A549 (cell line): ENCODE results near the gene CBY2.

Source experiments
- EHF ChIP-seq: fragments of 250-450 bp; sonication (Bioruptor Pico); IDR thresholded peaks from 2 replicates; pipeline ENCODE4 v1.5.0; 2020; ENCODE audit warnings: mild to moderate bottlenecking
- EP300 ChIP-seq, 2 experiments: fragments of >200 bp; sonication (Bioruptor Twin); formaldehyde crosslinking; IDR thresholded peaks; 2 replicates in 1 of 2; 3 replicates in 1 of 2; pipeline ENCODE4 v1.6.1; 2016 to 2017
- ESRRA ChIP-seq: fragments of 150-350 bp; IDR thresholded peaks from 2 replicates; pipeline ENCODE4 v1.6.1; 2014; ENCODE audit warnings: mild to moderate bottlenecking, low read length, borderline replicate concordance
- FOSL2 ChIP-seq, 2 experiments: fragments of 450-650 bp in 1 of 2; fragments of >200 bp in 1 of 2; sonication (Bioruptor Twin) in 1 of 2; formaldehyde crosslinking; IDR thresholded peaks; 2 replicates each; pipeline versions ENCODE4 v1.5.0 to v1.6.1; 2016 to 2020; ENCODE audit warnings: mild to moderate bottlenecking in 1 of 2, moderate library complexity in 1 of 2
- JUNB ChIP-seq: fragments of >200 bp; sonication (Bioruptor Twin); formaldehyde crosslinking; IDR thresholded peaks from 2 replicates; pipeline ENCODE4 v1.6.1; 2016
- MAFK ChIP-seq: fragments of 450-650 bp; IDR thresholded peaks from 2 replicates; pipeline ENCODE4 v1.6.1; 2014; ENCODE audit not compliant: partially characterized antibody
- POLR2A ChIP-seq: IDR thresholded peaks from 2 replicates; pipeline ENCODE4 v1.6.1; 2012; ENCODE audit warnings: mild to moderate bottlenecking, low read length
- RCOR1 ChIP-seq: fragments of 150-350 bp; IDR thresholded peaks from 2 replicates; pipeline ENCODE4 v1.6.1; 2014; ENCODE audit warnings: antibody characterized with exemption, low read length, low read depth
- RFX5 ChIP-seq: fragments of 450-650 bp; IDR thresholded peaks from 2 replicates; pipeline ENCODE4 v1.7.1; 2014; ENCODE audit warnings: antibody characterized with exemption, mild to moderate bottlenecking, moderate library complexity
- TF ChIP-seq, protein P1 (sequence below): fragments of >200 bp; sonication (Bioruptor Twin); formaldehyde crosslinking; IDR thresholded peaks from 3 replicates; pipeline ENCODE4 v1.5.1; 2016
- TF ChIP-seq, protein P2 (sequence below): IDR thresholded peaks from 2 replicates; pipeline ENCODE4 v1.6.1; 2012
- TF ChIP-seq, protein P3 (sequence below): fragments of 200-600 bp; sonication (generic); IDR thresholded peaks from 2 replicates; pipeline ENCODE4 v1.6.1; 2016; ENCODE audit warnings: antibody characterized with exemption, mild to moderate bottlenecking, moderate library complexity
- TF ChIP-seq, protein P4 (sequence below): fragments of 250-450 bp; sonication (Bioruptor Pico); IDR thresholded peaks from 2 replicates; pipeline ENCODE4 v1.5.0; 2021; ENCODE audit warnings: mild to moderate bottlenecking, moderate library complexity, borderline replicate concordance
- TF ChIP-seq, protein P5 (sequence below): fragments of 450-650 bp; IDR thresholded peaks from 2 replicates; pipeline ENCODE4 v1.6.1; 2014; ENCODE audit warnings: antibody characterized with exemption

DNA sequence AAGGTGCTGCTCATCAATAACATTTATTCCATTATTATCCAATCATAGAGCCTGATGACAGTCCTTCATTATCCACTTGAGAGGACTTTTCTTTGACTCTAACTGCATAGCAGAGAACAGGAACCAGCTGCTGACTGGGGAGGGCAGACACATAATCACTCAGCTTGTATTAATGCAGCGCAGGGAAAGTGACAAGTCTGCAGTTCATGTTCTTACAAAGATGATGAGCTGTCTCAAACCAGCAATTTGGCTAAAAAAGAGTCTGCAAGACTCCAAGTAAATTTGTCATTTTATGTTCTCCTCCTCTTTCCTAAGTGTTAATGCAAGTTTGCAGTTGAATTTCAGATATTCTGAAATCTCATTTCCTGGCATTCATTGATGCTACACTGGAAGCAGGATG is 40.0 kb upstream of the CBY2 start:
- TF ChIP-seq, protein P1, sequence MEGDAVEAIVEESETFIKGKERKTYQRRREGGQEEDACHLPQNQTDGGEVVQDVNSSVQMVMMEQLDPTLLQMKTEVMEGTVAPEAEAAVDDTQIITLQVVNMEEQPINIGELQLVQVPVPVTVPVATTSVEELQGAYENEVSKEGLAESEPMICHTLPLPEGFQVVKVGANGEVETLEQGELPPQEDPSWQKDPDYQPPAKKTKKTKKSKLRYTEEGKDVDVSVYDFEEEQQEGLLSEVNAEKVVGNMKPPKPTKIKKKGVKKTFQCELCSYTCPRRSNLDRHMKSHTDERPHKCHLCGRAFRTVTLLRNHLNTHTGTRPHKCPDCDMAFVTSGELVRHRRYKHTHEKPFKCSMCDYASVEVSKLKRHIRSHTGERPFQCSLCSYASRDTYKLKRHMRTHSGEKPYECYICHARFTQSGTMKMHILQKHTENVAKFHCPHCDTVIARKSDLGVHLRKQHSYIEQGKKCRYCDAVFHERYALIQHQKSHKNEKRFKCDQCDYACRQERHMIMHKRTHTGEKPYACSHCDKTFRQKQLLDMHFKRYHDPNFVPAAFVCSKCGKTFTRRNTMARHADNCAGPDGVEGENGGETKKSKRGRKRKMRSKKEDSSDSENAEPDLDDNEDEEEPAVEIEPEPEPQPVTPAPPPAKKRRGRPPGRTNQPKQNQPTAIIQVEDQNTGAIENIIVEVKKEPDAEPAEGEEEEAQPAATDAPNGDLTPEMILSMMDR = no peak
- TF ChIP-seq EP300 (IDR thresholded peaks at IDR 0.05) (no peak), RCOR1 (no peak), POLR2A (no peak), EHF (CRISPR knock-in tag) (no peak), JUNB (no peak), FOSL2 (IDR thresholded peaks at IDR 0.05) (no peak), FOSL2 (CRISPR knock-in tag; IDR thresholded peaks at IDR 0.05) (no peak), ESRRA (no peak), RFX5 (no peak), MAFK (no peak)
- TF ChIP-seq, protein P2, sequence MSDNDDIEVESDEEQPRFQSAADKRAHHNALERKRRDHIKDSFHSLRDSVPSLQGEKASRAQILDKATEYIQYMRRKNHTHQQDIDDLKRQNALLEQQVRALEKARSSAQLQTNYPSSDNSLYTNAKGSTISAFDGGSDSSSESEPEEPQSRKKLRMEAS = no peak
- TF ChIP-seq, protein P3, sequence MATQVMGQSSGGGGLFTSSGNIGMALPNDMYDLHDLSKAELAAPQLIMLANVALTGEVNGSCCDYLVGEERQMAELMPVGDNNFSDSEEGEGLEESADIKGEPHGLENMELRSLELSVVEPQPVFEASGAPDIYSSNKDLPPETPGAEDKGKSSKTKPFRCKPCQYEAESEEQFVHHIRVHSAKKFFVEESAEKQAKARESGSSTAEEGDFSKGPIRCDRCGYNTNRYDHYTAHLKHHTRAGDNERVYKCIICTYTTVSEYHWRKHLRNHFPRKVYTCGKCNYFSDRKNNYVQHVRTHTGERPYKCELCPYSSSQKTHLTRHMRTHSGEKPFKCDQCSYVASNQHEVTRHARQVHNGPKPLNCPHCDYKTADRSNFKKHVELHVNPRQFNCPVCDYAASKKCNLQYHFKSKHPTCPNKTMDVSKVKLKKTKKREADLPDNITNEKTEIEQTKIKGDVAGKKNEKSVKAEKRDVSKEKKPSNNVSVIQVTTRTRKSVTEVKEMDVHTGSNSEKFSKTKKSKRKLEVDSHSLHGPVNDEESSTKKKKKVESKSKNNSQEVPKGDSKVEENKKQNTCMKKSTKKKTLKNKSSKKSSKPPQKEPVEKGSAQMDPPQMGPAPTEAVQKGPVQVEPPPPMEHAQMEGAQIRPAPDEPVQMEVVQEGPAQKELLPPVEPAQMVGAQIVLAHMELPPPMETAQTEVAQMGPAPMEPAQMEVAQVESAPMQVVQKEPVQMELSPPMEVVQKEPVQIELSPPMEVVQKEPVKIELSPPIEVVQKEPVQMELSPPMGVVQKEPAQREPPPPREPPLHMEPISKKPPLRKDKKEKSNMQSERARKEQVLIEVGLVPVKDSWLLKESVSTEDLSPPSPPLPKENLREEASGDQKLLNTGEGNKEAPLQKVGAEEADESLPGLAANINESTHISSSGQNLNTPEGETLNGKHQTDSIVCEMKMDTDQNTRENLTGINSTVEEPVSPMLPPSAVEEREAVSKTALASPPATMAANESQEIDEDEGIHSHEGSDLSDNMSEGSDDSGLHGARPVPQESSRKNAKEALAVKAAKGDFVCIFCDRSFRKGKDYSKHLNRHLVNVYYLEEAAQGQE = no peak
- TF ChIP-seq, protein P4, sequence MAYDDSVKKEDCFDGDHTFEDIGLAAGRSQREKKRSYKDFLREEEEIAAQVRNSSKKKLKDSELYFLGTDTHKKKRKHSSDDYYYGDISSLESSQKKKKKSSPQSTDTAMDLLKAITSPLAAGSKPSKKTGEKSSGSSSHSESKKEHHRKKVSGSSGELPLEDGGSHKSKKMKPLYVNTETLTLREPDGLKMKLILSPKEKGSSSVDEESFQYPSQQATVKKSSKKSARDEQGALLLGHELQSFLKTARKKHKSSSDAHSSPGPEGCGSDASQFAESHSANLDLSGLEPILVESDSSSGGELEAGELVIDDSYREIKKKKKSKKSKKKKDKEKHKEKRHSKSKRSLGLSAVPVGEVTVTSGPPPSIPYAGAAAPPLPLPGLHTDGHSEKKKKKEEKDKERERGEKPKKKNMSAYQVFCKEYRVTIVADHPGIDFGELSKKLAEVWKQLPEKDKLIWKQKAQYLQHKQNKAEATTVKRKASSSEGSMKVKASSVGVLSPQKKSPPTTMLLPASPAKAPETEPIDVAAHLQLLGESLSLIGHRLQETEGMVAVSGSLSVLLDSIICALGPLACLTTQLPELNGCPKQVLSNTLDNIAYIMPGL = no peak
- TF ChIP-seq, protein P5, sequence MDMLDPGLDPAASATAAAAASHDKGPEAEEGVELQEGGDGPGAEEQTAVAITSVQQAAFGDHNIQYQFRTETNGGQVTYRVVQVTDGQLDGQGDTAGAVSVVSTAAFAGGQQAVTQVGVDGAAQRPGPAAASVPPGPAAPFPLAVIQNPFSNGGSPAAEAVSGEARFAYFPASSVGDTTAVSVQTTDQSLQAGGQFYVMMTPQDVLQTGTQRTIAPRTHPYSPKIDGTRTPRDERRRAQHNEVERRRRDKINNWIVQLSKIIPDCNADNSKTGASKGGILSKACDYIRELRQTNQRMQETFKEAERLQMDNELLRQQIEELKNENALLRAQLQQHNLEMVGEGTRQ = no peak
